ENCODE data around the gene SYPL1.

SYPL1 gene

GRCh38 chr7:106095634-106096033 is 16.5 kb downstream of the SYPL1 start:
- DNase-seq (ENCODE audit: low spot score), result no peak
- no peak for TF ChIP-seq CTCF (IDR thresholded peaks at IDR 0.05; ENCODE audit: borderline replicate concordance, control extremely low read depth, extremely low read depth, insufficient read depth, missing control alignments)
- in situ Hi-C loops (cut with MboI; ENCODE audit: low sequenced_read_pairs, unreplicated experiment), result no loop called here

DNA sequence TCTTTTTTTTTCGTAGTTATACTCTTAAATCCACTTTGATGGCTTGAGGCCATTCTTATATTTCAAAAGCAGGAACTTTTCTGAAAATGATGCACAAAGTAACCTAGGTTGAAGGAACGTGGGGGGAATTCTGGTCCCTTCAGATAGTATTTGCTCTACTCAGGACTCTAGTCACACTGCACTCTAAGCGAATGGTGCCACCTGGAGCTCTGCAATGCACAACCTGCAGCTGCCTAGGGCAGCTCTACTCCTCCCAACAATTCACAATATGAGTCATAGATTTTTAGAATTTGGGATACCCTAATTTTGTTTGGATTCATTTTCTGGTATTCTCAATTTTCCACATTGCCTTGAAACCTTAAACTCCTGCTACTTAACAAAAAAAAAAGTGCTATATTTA is 17.3 kb downstream of the SYPL1 start:
- TF ChIP-seq CTCF (IDR thresholded peaks at IDR 0.05; ENCODE audit: borderline replicate concordance, control extremely low read depth, extremely low read depth, insufficient read depth, missing control alignments), result no peak
- no peak for DNase-seq (ENCODE audit: low spot score)
- in situ Hi-C loops (cut with MboI; ENCODE audit: low sequenced_read_pairs, unreplicated experiment), result no loop called here

- in situ Hi-C loops (cut with MboI; ENCODE audit: low sequenced_read_pairs, unreplicated experiment), result no loop called here
- TF ChIP-seq CTCF (IDR thresholded peaks at IDR 0.05; ENCODE audit: borderline replicate concordance, control extremely low read depth, extremely low read depth, insufficient read depth, missing control alignments), result no peak
These were observed 19.9 kb downstream of the SYPL1 start for GRCh38 chr7:106092204-106092603.

GRCh38 chr7:106089647-106090046 is 22.5 kb downstream of the SYPL1 start:
- no peak for TF ChIP-seq CTCF (IDR thresholded peaks at IDR 0.05; ENCODE audit: borderline replicate concordance, control extremely low read depth, extremely low read depth, insufficient read depth, missing control alignments)
- no peak for DNase-seq (ENCODE audit: low spot score)
- in situ Hi-C loops (cut with MboI; ENCODE audit: low sequenced_read_pairs, unreplicated experiment), result no loop called here

More at GRCh38 chr7:106092204-106092603, 19.9 kb downstream of the SYPL1 start:
- no peak for DNase-seq (ENCODE audit: low spot score)

- in situ Hi-C loops (cut with MboI; ENCODE audit: low sequenced_read_pairs, unreplicated experiment), result no loop called here
- TF ChIP-seq CTCF (IDR thresholded peaks at IDR 0.05; ENCODE audit: borderline replicate concordance, control extremely low read depth, extremely low read depth, insufficient read depth, missing control alignments), result no peak
- DNase-seq (ENCODE audit: low spot score), result no peak
These were observed 24.1 kb downstream of the SYPL1 start for GRCh38 chr7:106088014-106088413.

DNA sequence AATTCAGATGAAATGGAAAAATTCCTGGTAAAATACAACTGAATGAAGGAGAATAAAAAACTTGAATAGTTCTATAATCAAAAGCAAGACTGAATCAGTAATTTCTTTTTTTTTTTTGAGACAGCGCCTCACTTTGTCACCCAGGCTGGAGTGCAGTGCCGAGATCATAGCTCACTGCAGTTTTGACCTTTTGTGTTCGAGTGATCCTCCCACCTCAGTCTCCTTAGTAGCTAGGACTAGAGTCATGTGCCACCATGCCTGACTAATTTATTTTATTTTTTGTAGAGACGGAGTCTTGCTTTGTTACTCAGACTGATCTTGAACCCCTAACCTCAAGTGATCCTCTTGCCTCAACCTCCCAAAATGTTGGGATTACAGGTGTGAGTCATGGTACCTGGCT is 26.1 kb downstream of the SYPL1 start:
- in situ Hi-C loops (cut with MboI; ENCODE audit: low sequenced_read_pairs, unreplicated experiment), result no loop called here
- no peak for DNase-seq (ENCODE audit: low spot score)
- TF ChIP-seq CTCF (IDR thresholded peaks at IDR 0.05; ENCODE audit: borderline replicate concordance, control extremely low read depth, extremely low read depth, insufficient read depth, missing control alignments), result no peak

- in situ Hi-C loops (cut with MboI; ENCODE audit: low sequenced_read_pairs, unreplicated experiment), result no loop called here
- no peak for TF ChIP-seq CTCF (IDR thresholded peaks at IDR 0.05; ENCODE audit: borderline replicate concordance, control extremely low read depth, extremely low read depth, insufficient read depth, missing control alignments)
- DNase-seq (ENCODE audit: low spot score), result no peak
These were observed 27.1 kb downstream of the SYPL1 start for GRCh38 chr7:106085015-106085414.

Measured in GM13976 (cell line).